B cell (primary cell): Measurements from ENCODE around the gene ZNF385A.

ENCODE experiments used
- CTCF ChIP-seq: fragments of 200-600 bp; IDR thresholded peaks from one replicate; pipeline ENCODE4 v1.8.0; 2022; ENCODE audit warnings: antibody characterized with exemption, mild to moderate bottlenecking
- EZH2 ChIP-seq: IDR thresholded peaks from 2 replicates; pipeline ENCODE4 v1.6.1; 2012; ENCODE audit warnings: borderline replicate concordance, low read depth, mild to moderate bottlenecking, moderate library complexity, low read length; ENCODE audit not compliant: insufficient read depth, poor library complexity, severe bottlenecking

- TF ChIP-seq CTCF, result no peak
- no peak for TF ChIP-seq EZH2
Measured at GRCh38 chr12:54378796-54379397, 5.6 kb downstream of the ZNF385A start.
